ENCODE data around the gene SLC27A6.

Gene SLC27A6

DNA sequence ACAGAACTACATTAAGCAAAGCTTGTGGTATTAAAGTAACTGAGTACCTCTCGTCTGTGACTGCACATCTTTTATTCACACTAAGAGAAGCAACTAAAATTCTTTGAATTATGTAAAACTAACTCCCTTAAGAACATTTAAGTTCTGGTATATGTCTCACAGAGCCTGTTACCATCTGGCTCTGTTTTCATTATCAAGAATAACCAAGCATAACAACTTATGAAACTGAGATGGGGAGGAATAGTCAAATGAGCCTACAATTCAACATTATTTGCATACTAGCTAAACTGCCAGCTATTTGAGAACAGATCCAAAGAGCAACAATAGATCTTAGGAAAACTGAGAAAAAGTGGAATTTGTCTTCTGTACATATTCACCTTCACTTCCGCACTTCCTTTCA lies 104.0 kb downstream of the SLC27A6 start:
- no peak for DNase-seq

DNA sequence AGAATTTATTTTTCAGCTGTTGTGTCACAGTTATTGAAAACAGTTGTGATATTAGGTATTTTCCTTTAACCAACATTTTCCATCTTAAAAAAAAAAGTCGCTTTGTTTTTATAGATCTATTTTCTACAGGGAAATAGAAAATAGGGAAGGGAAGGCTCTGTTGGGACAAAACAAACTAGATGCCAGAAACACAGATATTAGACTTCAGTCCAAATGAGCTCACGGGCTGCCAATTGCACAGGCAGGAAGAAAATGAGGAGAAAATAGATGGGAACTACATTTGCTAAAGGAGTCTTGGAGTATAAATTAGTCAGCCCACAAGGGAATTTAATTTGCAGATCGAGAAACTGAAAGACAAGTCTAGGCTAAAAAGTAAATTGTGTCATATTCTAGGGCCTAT lies 107.8 kb downstream of the SLC27A6 start:
- DNase-seq, result no peak

DNA sequence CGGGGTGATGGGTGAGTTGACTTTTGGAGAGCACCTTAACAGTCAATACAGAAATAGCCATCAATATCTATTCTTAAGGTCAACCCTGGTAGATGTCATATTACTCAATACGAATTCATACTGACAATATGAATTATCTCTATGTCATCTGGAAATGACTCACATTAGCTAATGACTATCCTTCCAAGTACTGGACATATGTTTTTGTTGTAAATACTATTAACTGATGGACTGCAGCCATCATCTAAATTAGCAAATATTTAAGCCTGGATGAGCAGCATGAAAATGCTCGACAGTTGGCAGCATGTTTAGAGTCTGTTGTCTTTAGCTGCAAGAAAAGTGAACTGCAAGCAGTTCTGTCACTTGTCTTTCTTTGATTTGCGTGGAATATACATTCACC lies 109.6 kb downstream of the SLC27A6 start:
- DNase-seq, result no peak

DNA sequence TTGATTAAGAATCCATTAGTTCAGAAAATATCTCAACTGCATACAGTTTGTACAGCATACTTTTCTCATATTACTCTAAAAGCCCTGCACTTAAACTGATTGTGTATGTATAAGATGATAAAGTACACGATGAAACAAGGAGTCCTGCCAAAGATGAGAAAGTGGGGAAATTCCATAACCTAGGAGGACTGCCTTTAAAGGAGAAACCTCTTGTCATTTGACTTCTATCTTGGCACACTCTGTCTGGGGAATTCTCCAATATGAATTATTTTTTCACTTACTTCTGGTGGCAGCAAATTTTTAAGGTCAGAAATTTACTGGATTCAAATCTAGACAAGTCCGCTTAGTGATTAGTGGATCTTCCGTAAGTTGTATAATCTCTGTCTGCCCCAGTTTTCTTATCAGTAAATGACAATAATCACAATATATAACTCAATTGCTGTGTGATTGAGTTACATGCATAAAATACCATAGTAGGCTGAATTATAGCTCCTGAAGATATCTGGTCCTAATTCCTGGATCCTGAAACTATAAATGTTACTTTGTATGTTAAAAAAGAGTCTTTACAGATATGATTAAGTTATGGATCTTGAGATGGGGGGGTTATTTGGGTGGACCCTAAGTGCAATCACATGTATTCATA lies 112.3 kb downstream of the SLC27A6 start:
- DNase-seq, result no peak

DNA sequence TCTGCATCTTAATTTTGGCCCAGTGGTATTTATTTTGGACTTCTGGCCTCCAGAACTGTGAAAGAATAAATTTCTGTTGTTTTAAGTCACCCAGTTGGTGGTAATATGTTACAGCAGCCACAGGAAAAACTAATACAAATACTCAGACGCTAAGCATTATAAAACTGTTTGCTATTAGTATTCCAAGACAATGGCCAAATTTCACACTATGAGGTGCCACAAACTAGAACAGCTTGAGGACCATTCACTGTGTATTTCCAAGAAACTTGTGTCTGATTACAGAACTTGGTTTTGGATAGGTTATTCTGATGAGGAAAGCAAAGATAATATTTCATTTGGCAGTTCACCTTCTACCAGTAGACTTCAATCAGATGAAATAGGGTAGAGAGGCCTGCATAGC lies 113.0 kb downstream of the SLC27A6 start:
- DNase-seq, result no peak

DNA sequence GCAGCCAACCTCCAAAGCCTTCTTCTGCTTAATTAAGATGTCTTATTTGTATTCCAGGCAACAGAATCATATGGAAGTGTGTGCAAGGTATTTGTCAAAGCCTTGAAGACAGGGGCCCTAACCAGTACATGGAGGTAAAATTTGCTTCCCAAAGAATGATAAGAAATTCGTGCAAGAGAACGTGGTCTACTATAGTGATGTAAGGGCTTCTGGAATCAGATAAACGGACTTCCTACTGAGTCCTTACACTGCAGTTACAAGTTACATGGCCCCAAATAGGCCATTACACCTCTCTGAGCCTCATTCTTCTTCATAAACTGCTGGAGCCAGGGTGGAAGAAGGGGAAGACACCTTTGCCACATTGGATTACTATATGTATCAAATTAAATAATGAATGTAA lies 113.4 kb downstream of the SLC27A6 start:
- no peak for DNase-seq

DNA sequence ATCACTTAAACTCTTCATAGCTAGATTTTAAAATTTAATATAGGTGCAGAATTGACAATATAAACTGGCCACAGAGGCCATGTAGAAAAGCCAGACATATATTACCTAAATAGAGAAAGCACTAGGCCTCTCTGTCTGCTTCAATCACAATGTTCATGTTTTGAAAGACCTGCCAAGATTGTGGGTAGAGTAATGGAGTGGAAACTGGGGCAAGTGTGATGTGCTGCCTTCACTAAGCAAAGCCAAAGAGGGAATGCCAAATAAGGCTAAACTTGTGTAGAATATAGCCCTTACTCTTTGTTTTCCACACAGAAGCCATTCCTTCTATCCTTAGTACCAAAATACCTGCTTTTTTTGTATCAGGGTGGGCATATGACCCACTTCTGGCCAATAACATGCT lies 114.2 kb downstream of the SLC27A6 start:
- DNase-seq, result no peak

DNA sequence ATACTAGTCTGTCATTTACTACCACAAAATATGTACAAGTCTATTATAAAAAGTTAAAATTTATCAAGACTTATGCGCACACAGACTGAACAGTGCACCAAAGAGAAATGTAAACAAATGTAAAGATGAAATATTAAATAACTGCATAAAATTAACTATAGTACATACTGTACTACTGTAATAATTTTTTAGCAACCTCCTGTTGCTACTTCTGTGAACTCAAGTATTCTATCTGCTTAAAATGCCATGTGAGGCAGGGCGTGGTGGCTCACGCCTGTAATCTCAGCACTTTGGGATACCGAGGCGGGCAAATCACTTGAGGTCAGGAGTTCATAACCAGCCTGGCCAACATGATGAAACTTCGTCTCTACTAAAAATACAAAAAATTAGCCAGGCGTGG lies 115.5 kb downstream of the SLC27A6 start:
- no peak for DNase-seq

DNA sequence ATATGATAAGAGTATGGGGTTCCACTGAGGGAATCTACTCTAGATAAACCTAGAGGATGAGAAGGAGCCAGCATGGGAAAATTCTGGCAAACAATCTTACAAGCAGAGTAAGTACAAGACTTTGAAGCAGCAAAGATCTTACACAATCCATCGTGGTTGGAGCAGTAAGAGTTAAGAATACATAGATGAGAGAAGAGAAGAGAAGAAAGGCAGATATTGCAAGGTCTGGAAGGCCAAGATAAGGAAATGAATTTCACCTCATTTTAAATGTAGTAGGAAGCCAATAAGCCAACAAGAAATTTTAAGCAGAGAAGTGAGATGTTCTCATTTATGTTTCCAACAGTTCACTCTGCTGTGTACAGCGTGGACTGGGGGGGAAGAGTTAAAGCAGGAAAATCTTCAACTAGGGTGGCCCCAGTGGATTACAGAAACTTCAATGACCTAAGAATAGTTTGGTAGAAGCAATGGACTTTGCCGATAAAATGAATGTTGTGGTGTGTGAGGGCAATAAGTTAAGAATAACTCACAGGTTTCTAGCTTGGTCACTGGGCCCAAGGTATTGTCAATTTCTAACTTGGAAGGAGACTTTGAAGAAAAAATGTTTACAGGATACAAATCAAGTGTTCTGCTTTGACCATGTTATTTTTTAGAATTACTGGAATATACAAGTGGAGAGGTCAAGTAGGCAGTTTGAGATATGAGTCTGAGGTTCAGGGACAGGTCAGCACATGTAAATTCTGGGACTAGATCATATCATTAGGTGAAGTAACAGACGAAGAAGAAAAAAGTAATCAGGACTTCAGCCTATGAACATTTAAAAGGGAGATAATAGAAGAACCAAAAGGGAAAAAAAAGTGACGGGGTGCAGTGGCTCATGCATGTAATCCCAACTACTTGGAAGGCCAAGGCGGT lies 117.2 kb downstream of the SLC27A6 start:
- no peak for DNase-seq

Data from suppressor macrophage treated with lipopolysaccharide for 1 hour (primary cell).